HG03045 (cell line): ENCODE results near the gene USP25.

Experiments
- ATAC-seq: cut with Tn5 transposase; IDR thresholded peaks from one replicate; pipeline ENCODE4 v1.9.1; 2021; ENCODE audit warnings: mild to moderate bottlenecking, moderate library complexity; ENCODE audit not compliant: unreplicated experiment

USP25 gene

DNA sequence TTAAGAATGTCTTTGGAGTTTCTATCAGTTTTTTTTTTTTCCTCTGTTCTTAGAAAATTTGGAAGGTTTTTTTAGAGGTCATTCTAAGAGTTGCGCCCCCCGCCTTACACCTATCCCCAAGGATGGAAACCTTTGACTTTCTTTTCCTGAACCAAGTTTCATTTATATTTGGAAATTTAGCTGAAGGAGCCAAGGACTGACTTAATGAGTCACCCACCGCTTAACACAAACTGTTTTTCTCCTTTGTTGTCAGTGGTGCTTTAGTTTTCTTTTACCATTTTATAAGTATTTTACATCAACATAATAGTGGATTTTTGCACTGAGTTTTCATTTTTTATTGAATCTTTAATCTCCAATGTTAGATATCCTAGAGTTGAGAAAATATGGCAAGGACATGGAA is 25.3 kb downstream of the USP25 start:
- no peak for ATAC-seq

- no peak for ATAC-seq
These were observed 29.7 kb downstream of the USP25 start for GRCh38 chr21:15759469-15759868.

DNA sequence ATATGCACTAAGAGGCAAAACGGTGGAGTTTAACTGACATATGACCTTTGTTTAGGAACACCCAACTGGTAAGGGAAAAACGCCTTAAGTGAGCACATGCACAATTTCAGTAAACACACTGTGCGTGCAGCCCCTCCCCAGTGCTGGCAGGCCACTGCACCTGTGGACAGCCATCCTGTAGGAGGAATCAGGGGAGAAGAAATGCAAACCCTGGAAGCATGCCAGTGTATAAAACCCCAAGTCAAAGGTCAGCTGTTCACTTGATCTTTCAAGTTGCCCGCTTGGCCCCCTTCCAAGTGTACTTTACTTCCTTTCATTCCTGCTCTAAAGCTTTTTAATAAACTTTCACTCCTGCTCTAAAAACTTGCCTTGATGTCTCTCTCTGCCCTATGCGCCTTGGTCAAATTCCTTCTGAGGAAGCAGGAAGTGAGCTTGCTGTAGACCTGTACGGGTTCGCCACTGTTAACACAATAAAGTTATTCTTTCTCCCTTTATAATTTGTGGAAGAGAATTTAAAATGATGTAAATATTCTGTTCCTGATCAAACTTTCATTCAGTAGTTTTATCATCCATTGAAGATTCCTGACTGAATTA is 31.8 kb downstream of the USP25 start:
- ATAC-seq, result no peak

GRCh38 chr21:15763359-15763758 is 33.6 kb downstream of the USP25 start:
- no peak for ATAC-seq

GRCh38 chr21:15764878-15765277 is 35.1 kb downstream of the USP25 start:
- no peak for ATAC-seq

DNA sequence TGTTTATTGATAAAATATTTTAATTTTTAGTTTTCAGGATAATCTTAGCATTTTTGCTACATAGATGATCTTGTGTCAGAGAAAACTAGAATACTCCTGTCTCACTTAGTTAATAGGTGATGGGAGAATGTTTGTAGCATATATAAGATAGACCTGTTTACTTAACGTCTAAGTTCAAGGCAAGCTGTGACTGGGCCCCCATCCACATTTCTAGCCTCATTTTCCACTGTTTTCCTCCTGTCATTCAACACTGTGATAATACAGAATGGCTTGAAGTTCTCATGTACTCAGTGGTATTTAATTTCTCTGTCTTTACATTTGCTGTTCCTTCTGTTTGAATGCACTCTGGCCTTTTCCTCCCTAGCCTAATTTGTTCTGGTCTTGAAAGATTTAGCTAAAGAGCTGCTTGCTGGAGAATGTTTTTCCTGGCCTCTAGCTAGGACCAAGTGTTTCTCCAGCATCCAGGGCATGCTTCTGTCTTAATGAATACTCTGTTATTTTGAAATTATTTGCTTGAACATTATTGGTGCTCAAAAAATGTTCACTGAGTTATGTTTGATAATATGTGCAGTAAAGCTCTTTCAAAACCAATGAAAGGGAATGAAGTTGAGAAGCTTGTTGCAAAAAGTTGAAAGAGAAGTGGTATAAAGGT is 37.3 kb downstream of the USP25 start:
- ATAC-seq, result no peak

DNA sequence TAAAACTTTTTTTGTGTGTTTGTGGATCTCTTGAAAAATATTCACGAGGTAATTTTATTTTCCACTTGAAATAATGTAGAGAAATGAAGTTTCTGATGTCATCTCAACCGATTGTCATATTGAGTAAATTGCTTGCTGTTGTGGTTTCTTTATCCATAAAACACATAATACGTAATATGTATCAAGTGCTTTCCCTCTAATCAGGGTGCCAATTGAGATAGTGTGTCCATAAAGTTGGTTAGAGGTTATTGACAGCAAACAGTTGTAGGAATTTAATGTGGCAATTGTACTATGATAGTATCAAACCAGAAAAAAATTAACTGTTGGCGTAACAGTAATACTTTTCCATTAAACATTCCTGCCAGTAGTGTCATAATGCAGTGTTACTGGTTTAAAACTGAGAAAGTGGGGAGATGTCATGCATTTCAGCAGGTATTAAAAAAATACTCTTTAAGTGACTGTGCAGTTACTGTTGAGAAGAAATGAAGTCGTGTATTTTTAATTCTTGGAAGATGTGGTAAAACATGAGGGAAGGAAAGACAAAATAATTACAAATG is 38.3 kb downstream of the USP25 start:
- ATAC-seq, result no peak

- no peak for ATAC-seq
These were observed 39.1 kb downstream of the USP25 start for GRCh38 chr21:15768853-15769252.

DNA sequence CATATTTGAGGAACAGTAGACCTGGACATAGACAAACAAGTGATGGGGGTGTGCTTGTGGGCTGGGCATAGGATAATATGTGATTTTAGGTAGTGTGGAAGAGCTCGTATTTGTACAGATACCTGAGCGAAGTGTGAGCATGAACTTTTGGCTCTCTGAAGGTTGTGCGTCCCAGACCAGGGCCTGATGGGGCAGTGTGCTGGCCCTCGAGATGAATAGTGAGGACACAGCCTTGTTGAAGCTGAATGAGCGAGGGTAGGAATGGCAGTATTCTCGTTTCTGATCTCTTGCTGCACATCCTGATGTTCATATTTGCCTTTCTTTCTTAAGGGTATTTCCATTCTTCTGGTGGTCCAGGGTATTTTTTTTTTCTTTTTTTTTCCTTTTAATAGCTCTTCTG is 41.5 kb downstream of the USP25 start:
- ATAC-seq, result no peak

GRCh38 chr21:15772654-15773053 is 42.9 kb downstream of the USP25 start:
- ATAC-seq, result no peak

- ATAC-seq, result no peak
These were observed 44.8 kb downstream of the USP25 start for GRCh38 chr21:15774590-15774989.

DNA sequence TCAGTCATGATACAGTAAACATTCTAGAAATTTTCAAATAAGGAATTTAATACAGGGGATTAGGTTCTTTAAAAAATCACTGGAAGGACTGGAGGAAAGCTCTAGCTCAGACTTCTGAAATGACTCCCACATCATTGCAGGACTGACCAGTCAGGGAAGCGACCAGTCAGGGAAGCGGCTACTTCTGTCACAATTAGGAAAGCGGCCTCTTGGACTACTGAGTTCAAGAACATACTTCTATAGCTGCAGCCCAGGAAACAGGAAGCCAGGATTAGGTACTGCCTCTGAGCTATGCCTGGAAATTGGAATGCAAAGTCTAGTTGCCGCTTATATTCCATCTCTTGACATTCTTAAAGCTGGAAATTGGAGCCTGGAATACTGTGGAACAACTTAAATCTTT is 45.5 kb downstream of the USP25 start:
- ATAC-seq, result no peak

- no peak for ATAC-seq
These were observed 46.2 kb downstream of the USP25 start for GRCh38 chr21:15775981-15776380.

DNA sequence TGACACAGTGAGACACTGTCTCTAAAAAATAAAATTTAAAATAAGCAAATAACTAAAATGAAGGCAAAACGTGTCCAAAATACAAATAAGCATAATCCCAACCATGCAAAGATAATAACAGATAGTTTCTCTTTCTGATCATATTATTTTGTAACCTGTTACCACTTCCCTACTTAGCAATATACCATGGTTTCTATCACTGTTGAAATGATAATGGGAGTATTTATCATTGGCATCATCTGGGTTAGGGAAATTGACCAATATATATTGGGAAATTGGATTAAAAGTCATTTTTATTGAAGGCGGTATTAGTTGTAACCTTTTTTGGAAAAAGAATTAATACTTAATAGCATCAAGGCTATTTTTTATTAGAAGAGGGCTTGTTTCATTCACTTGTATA is 47.0 kb downstream of the USP25 start:
- no peak for ATAC-seq

- ATAC-seq, result no peak
These were observed 52.2 kb downstream of the USP25 start for GRCh38 chr21:15781986-15782385.

- ATAC-seq, result no peak
These were observed 59.2 kb downstream of the USP25 start for GRCh38 chr21:15788847-15789523.

- ATAC-seq, result no peak
These were observed 63.3 kb downstream of the USP25 start for GRCh38 chr21:15793109-15793508.

DNA sequence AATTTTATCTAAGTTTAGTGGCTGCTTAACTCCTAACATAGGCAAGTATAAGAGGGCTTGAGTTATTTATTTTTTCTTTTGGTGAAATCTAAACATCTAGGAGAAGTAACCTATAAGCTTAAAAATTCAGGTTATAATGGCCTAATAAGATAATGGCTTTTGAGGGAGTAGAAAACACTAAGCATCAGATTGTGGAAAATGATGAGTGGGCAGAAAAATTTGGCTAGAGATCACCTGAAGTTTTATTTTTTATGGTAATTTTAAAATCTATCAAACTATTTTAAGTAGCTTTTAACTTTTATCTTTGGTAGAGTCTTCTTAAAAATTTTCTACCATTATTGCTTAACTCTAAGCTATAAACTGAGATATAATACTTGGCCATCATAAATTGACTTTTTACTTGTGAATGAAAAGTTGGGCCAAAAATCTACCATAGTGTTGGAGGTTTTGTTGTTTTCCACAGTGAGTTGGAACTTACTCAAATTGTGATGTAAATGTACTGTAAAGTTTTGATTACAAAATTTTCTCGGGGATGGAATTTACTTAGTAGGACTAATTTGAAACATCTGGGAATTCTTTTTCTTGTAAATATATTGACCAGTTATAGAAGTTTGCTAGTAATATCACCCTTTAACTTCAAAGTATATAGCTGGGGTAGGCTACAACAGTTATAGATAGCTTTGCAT is 63.9 kb downstream of the USP25 start:
- ATAC-seq, result no peak

DNA sequence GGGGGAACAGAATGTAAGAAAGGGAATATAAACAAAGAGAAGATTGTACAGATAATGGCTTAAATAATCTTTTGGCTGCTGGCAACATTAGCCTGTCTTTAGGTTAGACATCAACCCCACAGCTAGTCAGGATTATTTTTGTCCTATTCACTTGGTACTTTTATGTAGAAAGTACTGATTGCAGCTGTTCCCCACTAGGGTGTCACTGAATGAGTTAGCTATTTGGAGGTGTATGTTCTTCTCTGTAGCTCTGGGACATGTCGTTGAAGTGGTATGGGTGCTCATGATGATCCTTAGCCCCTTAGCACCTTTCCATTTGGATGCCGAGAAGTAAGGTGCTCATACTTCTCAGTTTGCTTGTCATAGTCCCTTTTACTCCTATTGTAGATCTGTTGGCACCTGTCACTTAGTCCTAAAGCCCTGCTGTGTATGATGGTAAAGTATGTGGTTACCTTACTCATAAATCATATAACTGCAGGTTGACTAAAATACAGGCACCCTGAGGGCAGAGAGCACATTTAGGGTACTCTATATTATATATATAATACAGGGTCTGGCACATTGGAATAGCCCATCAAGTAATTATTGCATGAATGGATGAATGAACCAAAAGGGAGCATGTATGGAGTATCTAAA is 64.6 kb downstream of the USP25 start:
- no peak for ATAC-seq

DNA sequence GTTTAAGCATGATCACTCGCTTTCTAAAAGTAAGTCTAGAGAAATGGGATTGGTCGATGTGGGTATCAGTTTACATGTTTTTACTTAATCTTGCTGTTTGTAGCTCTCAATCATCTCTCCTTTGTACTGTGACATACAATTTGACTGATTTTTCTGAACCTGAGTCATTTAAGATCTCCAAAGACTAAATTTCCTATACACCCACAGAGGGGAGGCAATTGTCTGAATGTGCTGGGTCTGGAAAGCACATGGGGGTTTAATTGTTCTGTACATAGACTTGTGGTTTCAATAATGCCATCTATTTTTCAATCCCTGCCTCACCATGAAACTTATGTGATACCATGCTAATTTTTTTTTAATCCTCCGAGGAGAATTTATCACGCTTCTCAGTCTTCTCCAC is 65.8 kb downstream of the USP25 start:
- ATAC-seq, result no peak
